K562 (cell line): Measurements from ENCODE around the gene STX1A. TPM values are rescaled to one million over a fixed set of nuclear protein-coding genes. Genes with fewer than 3 reads are reported as not detected.

Experiments
- BHLHE40 ChIP-seq: IDR thresholded peaks from 2 replicates; pipeline ENCODE4 v1.6.1; 2011; ENCODE audit warnings: low read length, improper control_type of control experiment
- CEBPB ChIP-seq: fragments of 450-650 bp; IDR thresholded peaks from 2 replicates; pipeline ENCODE4 v1.6.1; 2016; ENCODE audit warnings: missing genetic modification characterization, missing compliant biosample characterization
- CEBPG ChIP-seq, 3 experiments: fragments of 200-800 bp in 1 of 3; sonication (Bioruptor generic) in 1 of 3; sonication (generic) in 1 of 3; formaldehyde crosslinking in 1 of 3; IDR thresholded peaks in 2 of 3; conservative IDR thresholded peaks in 1 of 3; 2 replicates each; pipeline versions ENCODE4 v1.6.1 to v1.8.0; 2016 to 2022; ENCODE audit warnings: missing compliant biosample characterization in 2 of 3, missing genetic modification characterization in 2 of 3, mild to moderate bottlenecking in 1 of 3, missing genetic modification reagents in 1 of 3
- HMGN3 ChIP-seq: IDR thresholded peaks from 2 replicates; pipeline ENCODE4 v1.6.1; 2011; ENCODE audit warnings: borderline replicate concordance, low read depth, mild to moderate bottlenecking, mixed read lengths, low read length; ENCODE audit not compliant: insufficient read length; ENCODE audit errors: extremely low read depth
- MEF2A ChIP-seq: IDR thresholded peaks from 2 replicates; pipeline ENCODE4 v1.6.1; 2011; ENCODE audit warnings: low read depth, mild to moderate bottlenecking, low read length, moderate library complexity; ENCODE audit not compliant: control insufficient read depth
- POLR2AphosphoS2 ChIP-seq: IDR thresholded peaks from 2 replicates; pipeline ENCODE4 v1.6.1; 2012; ENCODE audit warnings: low read length, improper control_type of control experiment
- SMAD2 ChIP-seq: fragments of 150-350 bp; IDR thresholded peaks from 2 replicates; pipeline ENCODE4 v1.6.1; 2014; ENCODE audit warnings: low read depth, mild to moderate bottlenecking, low read length
- SNRNP70 ChIP-seq: fragments of 200-400 bp; formaldehyde crosslinking; optimal IDR thresholded peaks from 2 replicates; pipeline ENCODE3; 2017; ENCODE audit warnings: low read depth, low read length
- polyA plus RNA-seq, 8 experiments: library from polyadenylated mRNA; depleted of rRNA in 4 of 8; stranded (reverse) in 5 of 8; unstranded in 3 of 8; fragments of >200 nt; fragmentation: Nextera tagmentation in 2 of 8; fragmentation: Illumina TruSeq in 1 of 8; extraction: Ambion mirVana in 2 of 8; extraction: Trizol in 1 of 8; gene quantifications; 2 replicates each; pipeline versions ENCODE4 v1.2.1 to v1.2.3, GENCODE V29; 2011 to 2014; ENCODE audit warnings: inconsistent platforms in 1 of 8, missing spikeins in 1 of 8
- total RNA-seq, 7 experiments: library from RNA; depleted of rRNA in 6 of 7; stranded (reverse); fragments of >200 nt in 6 of 7; fragmentation: Illumina TruSeq in 2 of 7; extraction: Trizol in 2 of 7; gene quantifications; 2 replicates each; pipeline versions ENCODE4 v1.2.1 to v1.2.3, GENCODE V29; 2011 to 2021; ENCODE audit warnings: low replicate concordance in 1 of 7
- TF ChIP-seq, protein P1 (sequence below): sonication (generic); formaldehyde crosslinking; IDR thresholded peaks from 2 replicates; pipeline ENCODE4 v1.8.1; 2023; ENCODE audit warnings: mild to moderate bottlenecking, missing genetic modification reagents

STX1A gene
- total and polyA plus RNA-seq, 9 of the 15 experiments (the other 6 are each of a cell fraction or from before 2014, with no cell fraction given), result 0.04 to 15.1 (median 6.3) TPM

DNA sequence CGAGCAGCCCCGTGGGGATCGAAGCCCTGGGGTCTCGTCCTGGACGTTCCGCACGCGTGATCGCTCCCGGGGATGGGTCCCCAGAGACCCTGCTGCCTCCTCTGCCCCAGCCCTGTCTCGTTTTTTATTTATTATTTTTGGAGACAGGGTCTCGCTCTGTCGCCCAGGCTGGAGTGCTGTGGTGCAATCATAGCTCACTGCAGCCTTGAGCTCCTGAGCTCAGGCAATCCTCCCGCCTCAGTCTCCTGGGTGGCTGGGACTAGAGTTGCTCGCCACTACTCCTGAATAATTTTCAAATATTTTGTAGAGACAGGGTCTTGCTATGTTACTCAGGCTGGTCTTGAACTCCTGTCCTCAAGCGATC is 319 bp upstream of the STX1A start (continued):
- peak; percentile 32; the same call in 1 of the 2 replicates for TF ChIP-seq CEBPG (CRISPR knock-in tag; IDR thresholded peaks at IDR 0.05)
- peak in 1 of 2 experiments; percentile 75; a peak in 2 of 4 replicates for TF ChIP-seq CEBPG (tag; conservative IDR thresholded peaks at IDR 0.05 in 1 of 2, IDR thresholded peaks at IDR 0.05 in 1 of 2)
- no peak for TF ChIP-seq SNRNP70
- no peak for TF ChIP-seq MEF2A
- TF ChIP-seq, protein P1, sequence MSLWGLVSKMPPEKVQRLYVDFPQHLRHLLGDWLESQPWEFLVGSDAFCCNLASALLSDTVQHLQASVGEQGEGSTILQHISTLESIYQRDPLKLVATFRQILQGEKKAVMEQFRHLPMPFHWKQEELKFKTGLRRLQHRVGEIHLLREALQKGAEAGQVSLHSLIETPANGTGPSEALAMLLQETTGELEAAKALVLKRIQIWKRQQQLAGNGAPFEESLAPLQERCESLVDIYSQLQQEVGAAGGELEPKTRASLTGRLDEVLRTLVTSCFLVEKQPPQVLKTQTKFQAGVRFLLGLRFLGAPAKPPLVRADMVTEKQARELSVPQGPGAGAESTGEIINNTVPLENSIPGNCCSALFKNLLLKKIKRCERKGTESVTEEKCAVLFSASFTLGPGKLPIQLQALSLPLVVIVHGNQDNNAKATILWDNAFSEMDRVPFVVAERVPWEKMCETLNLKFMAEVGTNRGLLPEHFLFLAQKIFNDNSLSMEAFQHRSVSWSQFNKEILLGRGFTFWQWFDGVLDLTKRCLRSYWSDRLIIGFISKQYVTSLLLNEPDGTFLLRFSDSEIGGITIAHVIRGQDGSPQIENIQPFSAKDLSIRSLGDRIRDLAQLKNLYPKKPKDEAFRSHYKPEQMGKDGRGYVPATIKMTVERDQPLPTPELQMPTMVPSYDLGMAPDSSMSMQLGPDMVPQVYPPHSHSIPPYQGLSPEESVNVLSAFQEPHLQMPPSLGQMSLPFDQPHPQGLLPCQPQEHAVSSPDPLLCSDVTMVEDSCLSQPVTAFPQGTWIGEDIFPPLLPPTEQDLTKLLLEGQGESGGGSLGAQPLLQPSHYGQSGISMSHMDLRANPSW (CRISPR knock-in tag), result 0 out of 2 replicates have a peak, but pooled peaks have one; percentile 66
- no peak for TF ChIP-seq HMGN3
- TF ChIP-seq SMAD2, result no peak
- TF ChIP-seq CEBPB (tag), result peak; percentile 89
- TF ChIP-seq POLR2AphosphoS2, result no peak
- TF ChIP-seq BHLHE40, result 0 out of 2 replicates have a peak, but pooled peaks have one; percentile 26
